Erythroblast (primary cell): ENCODE data around the gene CCN5.
"Not testable (repeated sequence)": the region's sequence is repeated elsewhere in the genome, so short reads cannot be mapped to it uniquely, and the experiment has no call there.

Experiments used
- GATA1 ChIP-seq: IDR thresholded peaks from 2 replicates; pipeline ENCODE4 v1.6.1; 2011; ENCODE audit warnings: low read depth, mild to moderate bottlenecking, control low read depth, low read length, moderate library complexity
- POLR2A ChIP-seq: IDR thresholded peaks from 2 replicates; pipeline ENCODE4 v1.6.1; 2011; ENCODE audit warnings: mild to moderate bottlenecking, low read length

GRCh38 chr20:44697041-44697440 is 18.1 kb upstream of the CCN5 start:
- not testable (repeated sequence) for TF ChIP-seq POLR2A, GATA1
